SW480 (cell line): ENCODE results near the gene UFC1.

Experiments used
- DNase-seq: peaks from one replicate; pipeline ENCODE4 v3.0.0-alpha.2; 2016; ENCODE audit warnings: low spot score

UFC1 gene

GRCh38 chr1:161171191-161171590 lies 17.4 kb downstream of the UFC1 start:
- no peak for DNase-seq

- no peak for DNase-seq
Measured at GRCh38 chr1:161171696-161172095, 17.9 kb downstream of the UFC1 start.

- DNase-seq, result no peak
Measured at GRCh38 chr1:161172349-161172748, 18.6 kb downstream of the UFC1 start.

GRCh38 chr1:161172776-161173376 lies 19.1 kb downstream of the UFC1 start:
- DNase-seq, result no peak

- no peak for DNase-seq
Measured at GRCh38 chr1:161173711-161174110, 19.9 kb downstream of the UFC1 start.

GRCh38 chr1:161174911-161175310 lies 21.1 kb downstream of the UFC1 start:
- no peak for DNase-seq

- DNase-seq, result no peak
Measured at GRCh38 chr1:161175771-161176453, 22.1 kb downstream of the UFC1 start.

GRCh38 chr1:161176468-161177111 lies 22.8 kb downstream of the UFC1 start:
- DNase-seq, result no peak

GRCh38 chr1:161177112-161177935 lies 23.5 kb downstream of the UFC1 start, which contains the start of gene B4GALT3:
Gene B4GALT3 (minus strand): TSS chr1:161177507. CDS start chr1:161176060, 1,447 bp downstream.
- DNase-seq, result peak; percentile 92

- no peak for DNase-seq
Measured at GRCh38 chr1:161177936-161178244, 24.1 kb downstream of the UFC1 start.

- DNase-seq, result no peak
Measured at GRCh38 chr1:161179698-161180097, 25.9 kb downstream of the UFC1 start.

- no peak for DNase-seq
Measured at GRCh38 chr1:161180639-161181038, 26.9 kb downstream of the UFC1 start.

GRCh38 chr1:161182214-161182613 lies 28.4 kb downstream of the UFC1 start:
- DNase-seq, result peak; percentile 40

GRCh38 chr1:161185282-161185682 lies 31.5 kb downstream of the UFC1 start:
- no peak for DNase-seq

- no peak for DNase-seq
Measured at GRCh38 chr1:161185732-161186311, 32.0 kb downstream of the UFC1 start.

- no peak for DNase-seq
Measured at GRCh38 chr1:161187311-161187710, 33.5 kb downstream of the UFC1 start.

GRCh38 chr1:161188381-161188780 lies 34.6 kb downstream of the UFC1 start:
- no peak for DNase-seq

- DNase-seq, result no peak
Measured at GRCh38 chr1:161189036-161189435, 35.3 kb downstream of the UFC1 start.

GRCh38 chr1:161190962-161191521 lies 37.3 kb downstream of the UFC1 start:
- DNase-seq, result no peak

GRCh38 chr1:161191971-161192370 lies 38.2 kb downstream of the UFC1 start:
- no peak for DNase-seq

GRCh38 chr1:161192476-161193465 lies 39.0 kb downstream of the UFC1 start:
- DNase-seq, result peak; percentile 62
